ENCODE results near the gene PFAS.

Gene PFAS

DNA sequence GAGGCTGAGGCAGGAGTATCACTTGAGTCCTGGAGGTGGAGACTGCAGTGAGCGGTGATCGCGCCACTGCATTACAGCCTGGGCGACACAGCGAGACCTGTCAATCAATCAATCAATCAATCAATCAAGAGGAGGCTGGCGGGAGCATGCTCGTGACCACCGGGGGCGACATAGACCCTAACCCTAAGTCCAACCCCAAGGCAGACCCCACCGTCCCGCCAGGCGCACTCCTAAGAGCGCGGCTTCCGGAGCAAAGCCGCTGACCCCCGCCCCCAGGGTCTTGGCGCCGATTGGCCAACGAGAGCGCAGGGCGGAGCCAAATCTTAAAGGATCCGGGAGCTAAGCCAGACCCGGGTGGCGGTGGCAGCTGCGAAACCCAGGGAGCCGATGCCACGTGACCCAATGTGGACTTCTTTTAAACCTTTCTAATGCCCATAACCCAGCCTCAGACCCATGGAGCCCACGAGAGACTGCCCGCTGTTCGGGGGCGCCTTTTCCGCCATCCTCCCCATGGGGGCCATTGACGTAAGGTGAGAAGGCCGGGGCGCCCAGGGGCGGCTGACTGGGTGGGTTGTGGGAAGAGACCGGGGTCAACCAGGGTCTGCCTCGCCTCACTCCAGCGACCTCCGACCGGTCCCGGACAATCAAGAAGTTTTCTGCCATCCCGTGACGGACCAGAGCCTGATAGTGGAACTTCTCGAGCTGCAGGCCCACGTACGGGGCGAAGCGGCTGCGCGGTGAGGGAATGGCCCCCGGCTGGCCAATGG lies 39.4 kb downstream of the PFAS start, which contains the start of gene RANGRF:
Gene RANGRF (plus strand): TSS at position 335 of the 767 bp plus-strand sequence. CDS start 119 bp downstream, at position 454.
- peak; percentile 49 for DNase-seq (ENCODE audit: extremely low read depth, low read depth)
- TF ChIP-seq CTCF (IDR thresholded peaks at IDR 0.05; ENCODE audit: low read depth, low read length), result no peak

DNA sequence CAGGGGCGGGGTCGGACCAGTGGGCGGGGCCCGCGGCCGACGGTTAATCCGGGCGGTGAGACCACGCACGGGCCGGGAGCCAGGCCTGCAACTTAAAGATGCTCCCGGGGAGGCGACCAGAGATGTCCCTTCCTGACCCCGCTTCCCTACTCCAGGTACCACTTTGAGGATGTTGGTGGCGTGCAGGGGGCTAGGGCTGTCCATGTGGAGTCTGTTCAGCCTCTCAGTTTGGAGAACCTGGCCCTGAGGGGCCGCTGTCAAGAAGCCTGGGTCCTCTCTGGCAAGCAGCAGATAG lies 40.0 kb downstream of the PFAS start:
- no peak for TF ChIP-seq CTCF (IDR thresholded peaks at IDR 0.05; ENCODE audit: low read depth, low read length)
- no peak for DNase-seq (ENCODE audit: extremely low read depth, low read depth)

- no peak for TF ChIP-seq CTCF (IDR thresholded peaks at IDR 0.05; ENCODE audit: low read depth, low read length)
- no peak for DNase-seq (ENCODE audit: extremely low read depth, low read depth)
These were observed 41.0 kb downstream of the PFAS start for GRCh38 chr17:8290043-8290442.

- DNase-seq (ENCODE audit: extremely low read depth, low read depth), result no peak
- TF ChIP-seq CTCF (IDR thresholded peaks at IDR 0.05; ENCODE audit: low read depth, low read length), result no peak
These were observed 43.7 kb downstream of the PFAS start for GRCh38 chr17:8292639-8293395.

DNA sequence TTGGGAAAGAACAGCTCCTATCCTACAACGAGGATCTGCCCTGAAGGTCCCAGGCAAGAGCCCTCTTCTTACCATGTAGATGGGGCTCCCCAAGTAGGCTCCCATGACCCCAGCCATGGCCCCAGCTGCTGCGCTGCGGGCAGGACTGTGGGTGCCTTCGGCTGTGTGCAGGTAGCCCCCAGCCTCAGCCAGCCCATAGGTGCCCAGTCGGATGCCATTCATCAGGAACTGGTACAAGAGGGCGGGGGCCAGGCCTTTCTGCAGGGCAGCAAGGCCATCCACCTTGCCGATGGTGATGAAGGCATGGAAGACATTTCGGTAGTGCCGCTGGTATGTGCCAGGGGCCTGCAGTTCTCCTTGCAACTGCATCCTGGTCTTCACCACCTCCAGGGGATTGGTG lies 45.3 kb downstream of the PFAS start:
- TF ChIP-seq CTCF (IDR thresholded peaks at IDR 0.05; ENCODE audit: low read depth, low read length), result no peak
- DNase-seq (ENCODE audit: extremely low read depth, low read depth), result no peak

- DNase-seq (ENCODE audit: extremely low read depth, low read depth), result no peak
These were observed 45.8 kb downstream of the PFAS start for GRCh38 chr17:8294814-8295316.

More at GRCh38 chr17:8294814-8295316, 45.8 kb downstream of the PFAS start:
- no peak for TF ChIP-seq CTCF (IDR thresholded peaks at IDR 0.05; ENCODE audit: low read depth, low read length)
